HG03571 (cell line): Measurements from ENCODE around the gene POLR3G.

Experiments used
- ATAC-seq: cut with Tn5 transposase; IDR thresholded peaks from one replicate; pipeline ENCODE4 v1.9.1; 2021; ENCODE audit not compliant: unreplicated experiment

POLR3G gene

GRCh38 chr5:90549729-90550275, 75.1 kb downstream of the POLR3G start:
- no peak for ATAC-seq

GRCh38 chr5:90550963-90551362, 76.3 kb downstream of the POLR3G start:
- ATAC-seq = no peak

GRCh38 chr5:90551376-90551775, 76.7 kb downstream of the POLR3G start:
- no peak for ATAC-seq

DNA sequence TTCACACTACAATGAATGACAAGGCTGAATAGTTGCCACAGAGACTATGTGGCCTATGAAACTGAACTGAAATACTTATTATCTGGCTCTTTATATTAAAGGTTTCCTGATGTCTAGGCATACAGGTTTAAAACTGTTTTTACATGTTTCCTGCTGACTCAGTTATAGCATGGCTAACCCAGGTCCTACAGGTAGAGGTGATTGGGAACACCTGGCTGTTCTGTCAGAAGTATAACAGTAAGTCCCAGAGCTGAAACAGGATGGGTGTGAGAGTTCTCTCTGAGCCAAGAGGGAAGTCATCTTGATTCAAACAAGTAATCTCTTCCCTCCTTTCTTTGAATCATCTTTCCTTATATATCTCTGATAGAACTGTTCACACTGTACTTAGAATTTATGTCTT, 79.0 kb downstream of the POLR3G start:
- no peak for ATAC-seq

DNA sequence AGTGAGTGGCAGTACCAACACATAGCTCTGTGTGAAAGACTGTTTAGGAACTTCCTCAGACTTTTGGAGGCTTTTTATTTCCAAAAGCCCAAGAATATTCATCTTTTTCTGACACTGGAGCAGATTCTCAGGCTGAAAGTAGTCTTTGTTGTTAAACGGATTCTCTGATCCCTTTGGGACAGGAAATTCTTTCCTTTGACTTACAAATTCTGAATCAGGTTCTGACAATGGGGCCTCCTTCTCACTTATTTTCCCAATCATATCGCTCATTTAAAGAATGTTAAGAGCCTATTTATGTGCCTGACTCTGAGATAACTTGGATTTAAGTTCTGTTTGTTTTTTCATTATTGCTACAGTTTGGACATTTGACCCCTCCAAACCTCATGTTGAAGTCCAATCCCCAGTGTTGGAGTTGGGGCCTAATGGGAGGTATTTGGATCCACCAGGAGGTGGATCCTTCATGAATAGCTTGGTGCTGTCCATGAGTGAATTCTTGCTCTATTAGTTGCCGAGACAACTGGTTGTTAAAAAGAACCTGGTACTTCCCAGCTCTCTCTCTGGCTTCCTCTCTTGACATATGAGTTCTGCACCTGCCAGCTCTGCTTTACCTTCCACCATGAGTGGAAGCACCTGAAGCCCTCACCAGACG, 79.8 kb downstream of the POLR3G start:
- no peak for ATAC-seq

DNA sequence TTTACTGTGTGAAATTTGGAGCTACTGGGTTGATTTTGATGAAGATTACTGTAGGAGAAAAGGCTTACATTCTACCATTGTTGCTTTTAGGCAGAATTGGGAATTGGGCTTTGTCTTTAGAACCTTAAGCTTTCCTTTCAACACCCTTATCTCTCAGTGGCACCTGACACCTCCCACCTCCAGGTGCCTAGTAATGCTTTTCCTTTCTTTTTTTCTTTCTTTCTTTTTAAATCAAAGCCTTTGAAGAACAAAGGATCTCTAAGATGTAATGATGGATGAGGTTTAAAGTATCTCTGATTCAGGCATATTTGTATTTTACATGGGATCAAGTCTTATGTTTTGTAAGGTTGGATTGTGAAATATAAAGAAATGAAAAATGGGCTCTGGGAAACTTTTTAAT, 81.0 kb downstream of the POLR3G start:
- no peak for ATAC-seq

- ATAC-seq = no peak
Observed at GRCh38 chr5:90557391-90557790, 82.7 kb downstream of the POLR3G start.

- no peak for ATAC-seq
Observed at GRCh38 chr5:90557871-90558270, 83.2 kb downstream of the POLR3G start.

GRCh38 chr5:90558344-90559192, 83.9 kb downstream of the POLR3G start, which contains the start of gene ADGRV1:
ADGRV1 (plus strand) TSS chr5:90558797; CDS start chr5:90558896, 99 bp downstream.
- ATAC-seq = no peak

DNA sequence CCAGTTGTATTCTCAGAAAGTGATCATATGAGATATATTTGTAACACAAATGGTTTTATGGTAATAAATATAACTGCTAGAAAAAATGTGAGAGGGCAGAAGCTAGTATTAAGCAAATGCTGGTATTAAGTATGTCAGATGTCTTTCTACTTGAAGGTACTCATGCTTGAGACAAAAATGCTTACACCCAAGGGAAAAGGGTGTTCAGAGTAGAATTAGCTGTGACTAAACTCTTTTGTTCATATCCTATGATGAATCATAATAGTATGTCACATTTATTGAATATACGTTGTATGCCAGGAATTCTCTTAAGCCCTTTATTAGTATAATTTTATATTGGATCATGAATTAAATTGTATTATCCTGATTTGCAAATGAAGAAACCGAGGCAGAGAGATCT, 86.1 kb downstream of the POLR3G start:
- ATAC-seq = no peak

DNA sequence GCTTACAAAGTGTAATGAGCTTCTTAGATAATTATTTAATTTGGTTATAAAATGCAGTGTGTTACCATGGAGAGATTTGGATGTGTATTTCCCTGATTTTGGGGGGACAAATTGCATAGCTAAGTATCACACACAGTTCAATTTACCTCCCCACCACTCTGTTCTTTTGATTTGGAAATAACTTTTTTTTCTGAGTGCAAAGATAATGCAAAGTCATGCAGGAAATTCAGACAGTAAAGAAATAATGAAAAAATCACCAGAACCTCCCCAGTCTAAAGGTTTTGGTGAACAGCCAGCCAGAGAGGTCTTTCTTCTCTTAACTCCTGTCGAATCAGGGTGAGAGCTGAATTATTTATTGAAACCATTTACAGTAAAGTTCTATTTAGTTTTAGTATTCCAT, 87.1 kb downstream of the POLR3G start:
- no peak for ATAC-seq

DNA sequence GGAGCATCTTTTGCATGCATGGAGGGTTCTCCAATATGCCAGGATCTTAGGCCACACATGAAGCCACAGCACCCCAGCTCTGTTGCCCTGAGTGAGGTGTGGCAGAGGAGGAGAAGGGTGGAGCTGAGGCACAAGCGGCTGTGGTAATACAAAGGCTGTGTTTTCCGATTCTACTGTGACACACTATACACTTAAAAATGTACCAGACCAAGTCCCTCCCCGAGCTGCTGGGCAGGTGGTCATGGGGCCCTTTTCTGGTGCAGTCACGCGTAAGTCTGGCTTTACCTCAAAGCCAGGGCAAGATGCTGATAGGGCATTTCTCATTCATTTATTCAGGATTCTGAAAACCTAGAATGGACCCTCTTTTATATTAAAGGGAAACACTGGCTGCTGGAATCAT, 87.7 kb downstream of the POLR3G start:
- ATAC-seq = no peak

DNA sequence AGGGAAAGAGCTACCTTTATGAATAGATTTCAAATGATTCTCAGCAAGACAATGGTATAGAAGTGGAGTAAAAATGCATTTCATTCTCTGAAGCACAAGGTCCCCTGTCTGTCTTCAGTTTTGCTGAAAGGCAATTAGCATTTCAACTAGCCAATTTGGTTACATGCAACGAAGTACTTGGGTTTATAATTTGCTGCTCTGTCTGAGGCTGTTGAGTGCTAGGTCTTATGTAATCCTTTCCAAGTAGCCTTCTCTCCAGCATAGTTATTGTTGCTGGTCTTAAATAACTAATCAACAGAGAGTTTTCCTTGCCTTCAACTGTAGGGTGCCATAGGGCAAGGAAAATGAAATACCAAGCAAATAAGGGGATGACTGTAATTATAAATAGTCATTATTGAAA, 88.4 kb downstream of the POLR3G start:
- ATAC-seq = no peak
